Tibial nerve (tissue), 4 donors: Measurements from ENCODE around the gene CLEC2B. TPM values are rescaled to one million over a fixed set of nuclear protein-coding genes. Genes with fewer than 3 reads are reported as not detected.

Experiments used
- DNase-seq, 2 donors: peaks; one replicate each; pipeline ENCODE4 v3.0.0-alpha.2; 2019; ENCODE audit warnings: low spot score in 2 of 2
- H3K27ac ChIP-seq, 4 donors: fragments of 200-600 bp; sonication (generic) in 3 of 4; one replicate each; pipeline ENCODE4 v1.5.1; 2017 to 2019; ENCODE audit warnings: mild to moderate bottlenecking in 1 of 4
- H3K27me3 ChIP-seq, 2 donors: fragments of 200-600 bp; sonication (generic) in 1 of 2; one replicate each; pipeline versions ENCODE4 v1.5.1 to v1.6.0; 2017 to 2019
- H3K36me3 ChIP-seq, 3 donors: fragments of 200-600 bp; sonication (generic); one replicate each; pipeline ENCODE4 v1.5.1; 2018 to 2019
- H3K4me1 ChIP-seq, 4 donors: fragments of 200-600 bp; sonication (generic) in 3 of 4; one replicate each; pipeline ENCODE4 v1.5.1; 2017 to 2019
- H3K4me3 ChIP-seq, 4 donors: fragments of 200-600 bp; sonication (generic) in 3 of 4; one replicate each; pipeline ENCODE4 v1.5.1; 2017 to 2019; ENCODE audit warnings: mild to moderate bottlenecking in 1 of 4, moderate library complexity in 1 of 4
- H3K9me3 ChIP-seq, 4 donors: fragments of 200-600 bp; sonication (generic) in 3 of 4; one replicate each; pipeline ENCODE4 v1.5.1; 2017 to 2019
- EP300 ChIP-seq, 2 donors: sonication (generic); formaldehyde crosslinking; IDR thresholded peaks; one replicate each; pipeline ENCODE4 v1.6.1; 2017; ENCODE audit warnings: antibody characterized with exemption in 2 of 2, mild to moderate bottlenecking in 1 of 2
- POLR2A ChIP-seq, 2 donors: fragments of 450-650 bp; IDR thresholded peaks; one replicate each; pipeline ENCODE4 v1.6.1; 2017; ENCODE audit warnings: antibody characterized with exemption in 2 of 2, mild to moderate bottlenecking in 2 of 2, moderate library complexity in 2 of 2
- WGBS, 2 donors: methylation state at CpG; one replicate each; pipeline ENCODE4 v1.1.5; 2018; 5-methylcytosine and 5-hydroxymethylcytosine counted together
- total RNA-seq, 4 donors: library from RNA; depleted of rRNA; stranded (reverse); fragments of >200 nt; gene quantifications; one replicate each; pipeline ENCODE4 v1.1.0, GENCODE V29; 2016
- TF ChIP-seq, protein P1 (sequence below), 5 experiments: fragments of 200-600 bp in 3 of 5; fragments of 450-650 bp in 2 of 5; sonication (generic) in 3 of 5; IDR thresholded peaks; one replicate each; pipeline ENCODE4 v1.5.1; 2016 to 2019; ENCODE audit warnings: antibody characterized with exemption in 5 of 5, mild to moderate bottlenecking in 3 of 5, moderate library complexity in 2 of 5

CLEC2B gene
- total RNA-seq, 4 donors from 2014 or later = 15.3 to 40.4 (median 22.7) TPM

- H3K27me3 ChIP-seq = no peaks in the 10 kb centered on the region
- DNase-seq = no peak
- WGBS, 2 donors = 81 to 93% methylated on average over 7 of the region's 7 CpGs
- peaks cover 0 to 29% (median 6%) of the 10 kb centered on the region in 4 donors for H3K9me3 ChIP-seq
- TF ChIP-seq EP300 (IDR thresholded peaks at IDR 0.05) (no peak), POLR2A (IDR thresholded peaks at IDR 0.05) (no peak)
- TF ChIP-seq, protein P1, sequence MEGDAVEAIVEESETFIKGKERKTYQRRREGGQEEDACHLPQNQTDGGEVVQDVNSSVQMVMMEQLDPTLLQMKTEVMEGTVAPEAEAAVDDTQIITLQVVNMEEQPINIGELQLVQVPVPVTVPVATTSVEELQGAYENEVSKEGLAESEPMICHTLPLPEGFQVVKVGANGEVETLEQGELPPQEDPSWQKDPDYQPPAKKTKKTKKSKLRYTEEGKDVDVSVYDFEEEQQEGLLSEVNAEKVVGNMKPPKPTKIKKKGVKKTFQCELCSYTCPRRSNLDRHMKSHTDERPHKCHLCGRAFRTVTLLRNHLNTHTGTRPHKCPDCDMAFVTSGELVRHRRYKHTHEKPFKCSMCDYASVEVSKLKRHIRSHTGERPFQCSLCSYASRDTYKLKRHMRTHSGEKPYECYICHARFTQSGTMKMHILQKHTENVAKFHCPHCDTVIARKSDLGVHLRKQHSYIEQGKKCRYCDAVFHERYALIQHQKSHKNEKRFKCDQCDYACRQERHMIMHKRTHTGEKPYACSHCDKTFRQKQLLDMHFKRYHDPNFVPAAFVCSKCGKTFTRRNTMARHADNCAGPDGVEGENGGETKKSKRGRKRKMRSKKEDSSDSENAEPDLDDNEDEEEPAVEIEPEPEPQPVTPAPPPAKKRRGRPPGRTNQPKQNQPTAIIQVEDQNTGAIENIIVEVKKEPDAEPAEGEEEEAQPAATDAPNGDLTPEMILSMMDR (IDR thresholded peaks at IDR 0.05) = no peak
- H3K4me3 ChIP-seq = no peak overlapping the region
- no peaks in the 10 kb centered on the region for H3K36me3 ChIP-seq
- H3K4me1 ChIP-seq = no peaks in the 10 kb centered on the region
- H3K27ac ChIP-seq = no peak overlapping the region
These were observed 38.6 kb upstream of the CLEC2B start for GRCh38 chr12:9907769-9908168.

- peaks cover 0 to 34% (median 6%) of the 10 kb centered on the region in 4 donors for H3K9me3 ChIP-seq
- no peak overlapping the region for H3K4me3 ChIP-seq
- 84 to 85% methylated on average over 2 of the region's 2 CpGs for WGBS, 2 donors
- H3K27me3 ChIP-seq = no peaks in the 10 kb centered on the region
- H3K4me1 ChIP-seq = no peaks in the 10 kb centered on the region
- no peak for TF ChIP-seq EP300 (IDR thresholded peaks at IDR 0.05)
- TF ChIP-seq, protein P1 (IDR thresholded peaks at IDR 0.05) = no peak
- no peak for TF ChIP-seq POLR2A (IDR thresholded peaks at IDR 0.05)
- no peak overlapping the region for H3K27ac ChIP-seq
- H3K36me3 ChIP-seq = no peaks in the 10 kb centered on the region
- no peak for DNase-seq
These were observed 37.7 kb upstream of the CLEC2B start for GRCh38 chr12:9906873-9907272.

GRCh38 chr12:9902539-9903228 lies 33.5 kb upstream of the CLEC2B start:
- Histone ChIP-seq H3K27ac (no peak overlapping the region), H3K9me3 (peaks cover 0 to 11% (median 0%) of the 10 kb centered on the region in 4 donors), H3K27me3 (no peaks in the 10 kb centered on the region), H3K4me1 (no peaks in the 10 kb centered on the region), H3K36me3 (no peaks in the 10 kb centered on the region), H3K4me3 (no peak overlapping the region)
- TF ChIP-seq, protein P1 (IDR thresholded peaks at IDR 0.05) = no peak
- TF ChIP-seq POLR2A (IDR thresholded peaks at IDR 0.05) (no peak), EP300 (IDR thresholded peaks at IDR 0.05) (no peak)
- no peak for DNase-seq
- whole genome bisulfite sequencing, 2 donors = 76 to 88% methylated on average over 7 of the region's 7 CpGs

- Histone ChIP-seq H3K9me3 (peaks cover 0 to 11% (median 0%) of the 10 kb centered on the region in 4 donors), H3K36me3 (no peaks in the 10 kb centered on the region), H3K4me1 (no peaks in the 10 kb centered on the region), H3K27ac (no peak overlapping the region), H3K4me3 (no peak overlapping the region), H3K27me3 (no peaks in the 10 kb centered on the region)
- TF ChIP-seq POLR2A (IDR thresholded peaks at IDR 0.05) (no peak), EP300 (IDR thresholded peaks at IDR 0.05) (no peak)
- TF ChIP-seq, protein P1 (IDR thresholded peaks at IDR 0.05) = no peak
- no peak for DNase-seq
- 62 to 63% methylated on average over 2 of the region's 2 CpGs for WGBS, 2 donors
These were observed 31.8 kb upstream of the CLEC2B start for GRCh38 chr12:9900930-9901329.

- 88 to 91% methylated on average over 2 of the region's 2 CpGs for WGBS, 2 donors
- no peak overlapping the region for H3K27ac ChIP-seq
- H3K4me3 ChIP-seq = no peak overlapping the region
- DNase-seq = no peak
- H3K27me3 ChIP-seq = no peaks in the 10 kb centered on the region
- H3K4me1 ChIP-seq = no peaks in the 10 kb centered on the region
- TF ChIP-seq EP300 (IDR thresholded peaks at IDR 0.05) (no peak), POLR2A (IDR thresholded peaks at IDR 0.05) (no peak)
- TF ChIP-seq, protein P1 (IDR thresholded peaks at IDR 0.05) = no peak
- no peaks in the 10 kb centered on the region for H3K36me3 ChIP-seq
- peaks cover 0 to 11% (median 0%) of the 10 kb centered on the region in 4 donors for H3K9me3 ChIP-seq
These were observed 30.1 kb upstream of the CLEC2B start for GRCh38 chr12:9899209-9899608.
